ENCODE results near the gene PPP1R3G. TPM values are rescaled to one million over a fixed set of nuclear protein-coding genes. Genes with fewer than 3 reads are reported as not detected.

PPP1R3G gene
- total and polyA plus RNA-seq, 9 donors, result 0.67 to 2.9 (median 0.92) TPM

- Histone ChIP-seq H3K27me3 (no peaks in the 10 kb centered on the region), H3K36me3 (no peaks in the 10 kb centered on the region), H3K27ac (no peak overlapping the region), H3K4me1 (ENCODE audit: insufficient read depth) (no peaks in the 10 kb centered on the region), H3K4me3 (no peak overlapping the region), H3K9me3 (no peaks in the 10 kb centered on the region)
- TF ChIP-seq EP300 (IDR thresholded peaks at IDR 0.05) (no peak), CTCF (IDR thresholded peaks at IDR 0.05) (no peak), POLR2A (IDR thresholded peaks at IDR 0.05) (no peak)
- intact Hi-C loops (cut with DNase I), result no loop called here
- 93 to 96% (median 95%) methylated on average over 24 of the region's 24 CpGs for WGBS, 3 donors
- DNase-seq, result no peak
These were observed 18.6 kb upstream of the PPP1R3G start for GRCh38 chr6:5066456-5067093.

- Histone ChIP-seq H3K27me3 (no peaks in the 10 kb centered on the region), H3K36me3 (no peaks in the 10 kb centered on the region), H3K4me1 (ENCODE audit: insufficient read depth) (no peaks in the 10 kb centered on the region), H3K27ac (no peak overlapping the region), H3K4me3 (no peak overlapping the region), H3K9me3 (no peaks in the 10 kb centered on the region)
- DNase-seq, result no peak
- intact Hi-C loops (cut with DNase I), result no loop called here
- WGBS, 3 donors, result 92 to 96% (median 95%) methylated on average over 3 of the region's 3 CpGs
- no peak for TF ChIP-seq POLR2A (IDR thresholded peaks at IDR 0.05)
- TF ChIP-seq CTCF (IDR thresholded peaks at IDR 0.05), result no peak
- no peak for TF ChIP-seq EP300 (IDR thresholded peaks at IDR 0.05)
These were observed 17.8 kb upstream of the PPP1R3G start for GRCh38 chr6:5067305-5067704.

GRCh38 chr6:5068153-5068751 is 16.9 kb upstream of the PPP1R3G start:
- Histone ChIP-seq H3K4me3 (no peak overlapping the region), H3K27ac (no peak overlapping the region), H3K4me1 (ENCODE audit: insufficient read depth) (no peaks in the 10 kb centered on the region), H3K9me3 (no peaks in the 10 kb centered on the region), H3K36me3 (no peaks in the 10 kb centered on the region), H3K27me3 (no peaks in the 10 kb centered on the region)
- DNase-seq, result no peak
- TF ChIP-seq EP300 (IDR thresholded peaks at IDR 0.05), result no peak
- TF ChIP-seq POLR2A (IDR thresholded peaks at IDR 0.05), result no peak
- TF ChIP-seq CTCF (IDR thresholded peaks at IDR 0.05), result no peak
- 93% methylated on average over 17 of the region's 17 CpGs for WGBS, 3 donors
- intact Hi-C loops (cut with DNase I), result no loop called here

- 83 to 91% (median 84%) methylated on average over 2 of the region's 2 CpGs for WGBS, 3 donors
- intact Hi-C loops (cut with DNase I), result no loop called here
- DNase-seq, result no peak
- Histone ChIP-seq H3K4me1 (ENCODE audit: insufficient read depth) (no peaks in the 10 kb centered on the region), H3K36me3 (no peaks in the 10 kb centered on the region), H3K27me3 (no peaks in the 10 kb centered on the region), H3K9me3 (no peaks in the 10 kb centered on the region), H3K27ac (no peak overlapping the region), H3K4me3 (no peak overlapping the region)
- TF ChIP-seq CTCF (IDR thresholded peaks at IDR 0.05), result no peak
- no peak for TF ChIP-seq POLR2A (IDR thresholded peaks at IDR 0.05)
- TF ChIP-seq EP300 (IDR thresholded peaks at IDR 0.05), result no peak
These were observed 13.9 kb upstream of the PPP1R3G start for GRCh38 chr6:5071216-5071615.

Measured in ovary (tissue), 9 donors.